HG02973 (cell line): ENCODE results near the gene KCNH1.
"Not testable (repeated sequence)": the region's sequence is repeated elsewhere in the genome, so short reads cannot be mapped to it uniquely, and the experiment has no call there.

Experiments used
- ATAC-seq: cut with Tn5 transposase; IDR thresholded peaks from one replicate; pipeline ENCODE4 v1.9.1; 2021; ENCODE audit warnings: moderate library complexity; ENCODE audit not compliant: unreplicated experiment

KCNH1 gene

DNA sequence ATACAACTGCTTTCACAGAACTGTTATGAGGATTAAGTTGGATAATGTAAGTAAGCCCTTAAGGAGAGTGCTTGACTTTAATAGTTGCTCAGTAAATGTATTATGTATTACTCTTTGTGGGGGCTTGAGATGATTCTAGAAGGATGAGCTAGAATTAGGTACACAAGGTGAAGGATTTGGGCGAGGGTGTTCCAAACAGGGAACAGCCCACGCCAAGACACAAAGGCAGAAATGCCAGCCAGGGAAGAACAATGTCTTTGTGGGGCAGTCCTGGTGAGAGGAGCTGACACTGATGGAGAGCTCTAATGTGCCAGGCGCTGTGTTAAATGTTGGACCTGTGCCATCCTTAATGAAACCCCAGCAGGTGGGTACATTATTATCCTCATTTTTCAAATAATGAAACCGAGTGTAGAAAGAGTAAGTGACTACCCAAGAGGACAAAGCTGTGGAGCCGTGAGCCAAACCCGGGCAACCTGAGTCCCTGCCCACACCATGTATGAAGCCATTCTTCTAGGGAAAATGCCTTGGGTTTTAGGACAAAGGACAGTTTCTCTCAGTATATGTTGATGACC lies 442.8 kb downstream of the KCNH1 start:
- ATAC-seq, result no peak

DNA sequence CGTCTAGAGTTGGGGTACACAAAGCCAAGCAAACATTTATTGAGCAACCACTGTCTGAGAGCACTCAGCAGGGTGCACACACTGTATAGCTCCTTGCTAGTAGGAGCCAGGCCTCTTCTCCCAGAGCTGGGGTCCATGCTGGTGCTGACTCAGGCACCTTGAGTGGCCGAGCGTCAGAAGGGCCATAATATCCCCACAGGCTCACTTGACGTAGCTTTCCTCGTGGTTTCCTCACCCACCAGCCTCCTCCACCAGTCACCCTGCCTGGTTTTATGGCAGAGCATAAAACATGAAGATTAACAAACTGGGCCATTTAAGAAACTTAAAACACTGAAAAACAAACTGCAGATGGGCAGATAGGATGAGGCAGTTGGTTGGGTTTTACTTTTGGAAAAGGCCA lies 443.7 kb downstream of the KCNH1 start:
- no peak for ATAC-seq

DNA sequence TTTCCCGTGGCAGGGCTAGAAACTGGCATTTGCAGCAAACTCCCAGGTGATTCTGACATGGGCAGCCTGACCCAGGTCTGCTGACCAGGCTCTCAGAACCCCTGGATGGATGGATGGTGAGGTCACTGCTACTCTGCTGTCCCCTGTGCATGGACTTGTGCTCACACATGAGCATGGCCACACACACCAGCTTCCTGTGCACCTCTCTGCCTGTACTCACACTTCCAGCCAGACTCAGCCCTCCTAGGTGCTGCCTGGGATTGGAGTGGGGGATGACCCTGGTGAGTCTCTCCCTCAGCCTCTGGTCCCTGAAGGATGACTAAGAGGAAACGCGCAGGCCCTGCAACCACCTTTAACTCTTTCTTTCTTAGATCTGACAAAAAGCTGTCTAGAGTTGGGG lies 444.1 kb downstream of the KCNH1 start:
- ATAC-seq, result no peak

DNA sequence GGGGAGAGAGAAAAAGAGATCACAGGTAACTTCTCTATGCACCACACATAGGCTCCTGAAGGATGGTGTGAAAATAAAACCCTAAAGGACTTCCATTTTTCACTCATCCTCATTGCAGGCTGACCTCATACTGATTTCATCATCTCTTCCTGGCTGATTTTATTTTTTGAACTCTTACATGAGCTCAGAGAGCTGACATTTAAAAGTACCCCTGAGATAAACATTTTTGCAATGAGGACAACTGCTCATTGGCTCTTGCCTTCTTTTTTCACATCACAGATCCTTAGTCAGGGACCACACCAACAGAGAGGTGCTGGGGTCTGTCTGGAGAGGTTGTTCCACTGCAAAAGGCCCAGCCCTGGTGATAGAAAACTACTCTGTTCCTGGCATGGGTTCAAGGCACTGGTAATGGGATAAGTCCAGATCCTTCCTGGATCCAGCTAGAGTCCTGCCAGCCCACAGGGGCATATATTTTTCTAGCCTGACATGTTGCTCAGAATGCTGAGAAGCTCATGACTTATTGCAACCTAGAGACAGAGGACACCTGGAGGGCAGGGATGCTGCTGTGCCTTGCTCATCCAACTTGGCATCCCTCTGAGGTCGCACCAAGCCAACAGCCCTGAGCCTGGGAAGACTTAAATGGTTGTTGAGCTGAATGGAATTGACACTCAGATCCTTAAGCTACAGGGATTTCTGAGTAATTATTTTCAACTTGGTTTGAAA lies 445.3 kb downstream of the KCNH1 start:
- ATAC-seq, result no peak

DNA sequence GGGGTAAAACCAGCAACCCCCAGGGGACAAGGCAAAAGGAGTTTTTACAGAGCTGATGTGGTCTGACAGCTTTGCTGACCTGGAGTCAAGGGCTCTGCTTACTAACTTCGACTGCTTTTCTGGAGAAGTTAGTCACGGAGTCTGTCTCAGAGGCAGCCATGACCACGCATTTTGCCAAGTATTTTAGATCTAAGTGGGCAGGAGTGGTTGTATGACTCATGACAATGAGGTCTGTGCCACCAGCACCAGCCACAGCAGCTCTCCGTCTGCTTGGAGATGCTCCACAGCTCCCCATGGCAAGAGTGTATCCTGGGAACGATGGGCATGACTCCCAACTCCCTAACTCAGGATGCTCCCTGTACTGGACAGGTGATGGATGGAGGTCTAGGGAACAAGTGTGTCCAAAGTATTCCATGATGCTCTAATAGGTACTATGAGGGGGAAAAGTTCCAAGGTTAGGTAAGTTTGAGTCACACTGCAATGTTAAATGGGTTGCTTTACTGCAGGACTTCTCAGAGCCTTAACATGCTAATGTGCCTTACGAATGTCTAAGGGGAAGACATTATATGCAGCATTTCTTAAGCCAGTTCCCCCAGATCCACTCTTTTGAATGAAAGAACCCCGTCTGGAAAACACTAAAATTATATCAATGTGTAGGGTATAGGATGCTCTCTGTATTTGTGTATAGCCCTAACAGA lies 446.2 kb downstream of the KCNH1 start:
- no peak for ATAC-seq

DNA sequence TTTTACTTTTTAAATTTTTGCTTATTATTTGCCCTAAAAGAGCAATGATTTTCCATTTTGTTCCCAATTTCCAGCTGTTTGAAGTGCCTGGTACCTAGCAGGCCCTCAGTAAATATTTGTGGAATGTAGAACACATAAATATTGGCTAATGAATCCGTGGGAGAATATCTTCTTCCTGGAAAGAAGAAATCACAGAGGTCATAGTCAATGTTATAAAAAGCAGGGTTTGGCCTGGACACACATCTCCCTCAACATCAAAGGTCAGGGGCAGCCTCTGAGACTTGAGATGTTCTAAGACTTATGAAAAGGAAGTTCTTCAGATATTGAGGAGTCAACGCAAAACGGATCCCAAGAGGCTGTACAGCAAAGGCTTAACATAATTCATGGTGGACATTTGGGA lies 447.1 kb downstream of the KCNH1 start:
- no peak for ATAC-seq

DNA sequence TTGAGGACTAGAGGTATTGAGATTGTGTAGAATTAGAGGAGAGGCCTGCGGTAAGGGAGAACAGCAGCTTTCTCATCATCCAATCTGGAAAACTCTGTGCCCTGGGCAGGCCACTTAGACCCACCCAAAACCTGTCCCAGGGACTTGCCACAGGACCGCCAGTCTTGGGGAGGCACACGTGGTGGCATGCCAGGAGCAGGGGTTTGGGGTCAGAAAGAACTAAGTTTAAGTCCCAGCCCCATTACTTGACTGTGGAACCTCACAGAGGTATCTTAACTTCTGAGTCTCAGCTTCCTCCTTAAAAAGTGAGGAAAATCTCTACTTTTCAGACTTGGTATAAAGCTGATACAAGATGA lies 448.7 kb downstream of the KCNH1 start:
- ATAC-seq, result peak; percentile 1

DNA sequence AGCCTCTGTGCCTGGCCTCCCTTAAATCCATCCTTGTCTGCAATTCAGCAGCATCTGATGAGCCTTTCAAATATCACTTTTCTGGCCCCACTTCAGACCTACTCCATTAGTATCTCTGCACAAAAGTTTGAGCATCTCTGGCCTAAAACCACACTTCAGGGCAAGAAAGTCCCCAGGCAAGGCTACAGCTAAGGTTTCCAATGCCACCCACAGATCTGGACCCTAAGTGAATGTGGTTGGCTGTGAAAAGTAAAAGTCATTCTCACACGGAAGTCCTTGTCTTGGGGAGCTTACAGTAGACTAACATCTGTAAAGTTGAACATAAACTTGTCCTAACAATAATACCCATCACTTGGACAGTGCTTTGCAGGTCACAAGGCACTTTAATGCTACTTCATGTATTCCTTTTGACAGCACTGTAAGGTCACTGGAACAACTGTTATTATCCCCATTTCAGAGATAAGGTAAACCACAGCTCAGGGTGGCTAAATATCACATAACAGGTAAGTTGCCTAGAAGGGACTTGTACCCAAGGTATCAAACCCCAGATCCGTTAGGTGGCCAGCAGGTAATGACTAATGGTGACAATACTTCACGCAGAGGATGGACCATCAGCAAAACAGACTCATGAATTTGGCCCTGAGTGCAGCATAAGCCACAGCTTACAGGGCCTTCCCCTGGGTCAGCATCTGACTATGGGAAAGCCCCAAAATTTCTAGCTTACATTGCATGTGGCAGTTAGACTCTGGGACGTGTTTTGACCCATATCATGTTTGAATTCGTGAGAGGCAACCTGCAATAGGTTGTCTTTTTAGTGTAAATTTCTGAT lies 449.3 kb downstream of the KCNH1 start:
- ATAC-seq, result peak; percentile 84

DNA sequence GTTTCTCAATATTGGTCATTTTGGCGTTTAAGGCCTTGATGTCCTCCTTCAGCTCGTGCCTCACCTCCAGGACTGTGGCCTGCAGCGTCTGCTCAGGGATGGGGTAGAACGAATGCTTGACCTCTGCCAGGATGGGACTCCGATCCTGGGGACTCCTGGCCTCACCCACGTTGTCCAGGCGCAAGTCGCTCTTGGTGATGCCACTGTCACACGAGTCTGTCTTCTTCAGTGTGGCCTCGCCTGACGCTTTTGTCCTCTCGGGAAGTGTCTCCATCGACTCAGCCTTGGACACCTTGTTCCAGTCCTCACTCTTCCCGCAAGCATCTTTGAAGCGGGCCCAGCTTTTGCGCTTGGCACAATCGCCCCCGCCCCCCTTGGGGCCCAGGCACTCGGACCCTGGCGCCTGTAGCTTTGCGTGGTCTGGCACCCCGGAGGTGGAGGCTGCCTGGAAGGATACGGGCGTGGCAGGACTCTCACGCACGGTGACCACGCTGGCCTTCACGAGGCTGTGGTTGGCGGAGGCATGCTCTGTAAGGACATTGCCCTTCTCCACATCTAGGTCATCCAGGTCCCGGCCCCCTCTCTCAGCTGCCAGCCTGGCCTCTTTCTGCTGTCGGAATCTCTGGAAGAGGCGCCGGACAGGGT lies 450.4 kb downstream of the KCNH1 start:
- ATAC-seq, result no peak

DNA sequence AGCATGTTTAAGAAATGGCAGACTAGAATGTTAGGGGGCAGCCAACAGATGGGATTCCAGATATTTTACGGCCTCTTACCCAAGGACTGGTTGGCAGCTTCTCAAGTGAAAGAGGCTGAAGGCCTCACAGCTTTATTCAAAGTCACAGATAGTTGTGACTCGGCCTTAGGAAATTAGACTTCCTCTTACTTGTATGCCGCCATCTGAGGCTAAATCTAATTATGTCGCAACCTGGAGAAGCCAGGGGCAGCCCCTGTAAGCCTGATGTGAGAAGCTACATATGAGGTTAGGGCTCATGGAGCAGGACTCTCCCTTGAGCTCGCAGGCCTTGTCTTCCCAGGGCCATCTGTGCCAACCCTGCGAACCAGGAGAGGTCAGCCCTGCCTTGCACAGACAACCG lies 452.8 kb downstream of the KCNH1 start:
- ATAC-seq, result no peak

DNA sequence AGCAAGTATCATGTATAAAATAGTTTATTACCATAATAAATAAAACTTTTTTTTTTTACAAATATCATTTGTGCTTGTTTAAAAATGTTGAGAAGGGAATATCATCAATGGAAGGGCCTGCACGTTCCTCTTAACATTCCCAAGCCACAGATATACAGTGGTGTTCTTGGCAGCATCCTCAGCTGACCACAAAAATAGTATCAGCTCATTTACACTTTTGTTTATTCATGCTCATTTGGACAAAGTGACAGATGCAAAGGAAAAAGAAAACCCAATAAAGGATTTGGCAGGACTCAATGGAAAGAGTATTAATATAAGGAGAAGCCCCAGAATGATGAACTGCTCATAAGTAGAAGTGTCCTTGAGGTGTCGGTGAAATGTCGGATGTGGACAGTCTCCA lies 455.6 kb downstream of the KCNH1 start:
- ATAC-seq, result no peak

DNA sequence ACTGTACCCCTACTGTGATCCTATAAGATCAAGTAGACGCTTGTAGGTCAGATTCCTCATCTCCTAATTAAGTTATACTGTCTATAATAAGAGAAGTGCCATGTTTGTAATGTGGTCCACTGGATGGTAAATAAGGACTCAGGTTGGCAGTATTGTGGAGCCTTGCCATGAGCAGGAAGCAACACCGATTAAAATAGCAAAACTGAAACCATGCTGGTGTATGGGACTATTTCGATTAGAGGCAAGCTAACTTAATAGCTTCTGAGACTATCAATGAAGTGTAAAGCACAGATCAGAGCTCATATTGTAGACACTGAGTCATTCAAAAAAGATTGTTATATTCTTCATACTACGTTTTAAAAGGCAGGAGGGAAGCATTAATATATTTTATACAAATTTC lies 456.4 kb downstream of the KCNH1 start:
- ATAC-seq, result no peak

DNA sequence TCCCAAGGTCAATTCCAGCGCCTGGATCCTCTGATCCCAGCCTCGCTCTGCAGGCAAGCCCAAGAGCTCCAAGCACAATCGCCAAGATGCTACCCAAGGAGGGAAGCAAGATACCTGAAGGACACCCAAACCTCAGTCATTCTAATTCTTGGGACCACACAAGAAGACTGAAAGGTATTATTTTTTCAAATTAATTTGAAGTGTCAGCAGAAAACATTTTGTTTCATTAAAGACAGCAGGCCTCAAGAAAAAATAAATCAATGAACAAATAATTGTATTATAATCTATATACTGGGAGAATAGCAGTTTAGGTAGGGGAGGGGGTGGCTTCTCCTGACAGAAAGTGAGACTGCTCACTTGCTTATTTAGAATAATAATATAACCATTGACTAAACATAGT lies 457.4 kb downstream of the KCNH1 start:
- ATAC-seq, result no peak

DNA sequence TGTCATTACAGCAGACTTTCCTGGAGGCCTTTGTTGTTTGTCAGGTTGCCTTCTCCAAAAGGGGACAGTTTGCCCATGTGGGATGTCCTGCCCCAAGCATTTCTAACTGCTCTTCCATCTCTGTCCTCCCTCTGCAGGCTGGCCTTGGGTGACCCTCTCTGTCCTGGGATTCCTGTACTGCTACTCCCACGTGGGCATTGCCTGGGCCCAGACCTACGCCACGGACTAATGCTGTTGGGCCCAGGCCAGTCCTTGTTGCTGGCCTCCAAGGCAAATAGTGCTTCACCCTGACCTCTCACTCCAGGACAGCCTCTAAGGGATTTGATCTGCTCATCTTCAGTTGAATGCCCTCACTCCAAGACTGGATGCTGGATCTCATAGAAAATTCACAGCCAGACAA lies 459.8 kb downstream of the KCNH1 start:
- no peak for ATAC-seq

DNA sequence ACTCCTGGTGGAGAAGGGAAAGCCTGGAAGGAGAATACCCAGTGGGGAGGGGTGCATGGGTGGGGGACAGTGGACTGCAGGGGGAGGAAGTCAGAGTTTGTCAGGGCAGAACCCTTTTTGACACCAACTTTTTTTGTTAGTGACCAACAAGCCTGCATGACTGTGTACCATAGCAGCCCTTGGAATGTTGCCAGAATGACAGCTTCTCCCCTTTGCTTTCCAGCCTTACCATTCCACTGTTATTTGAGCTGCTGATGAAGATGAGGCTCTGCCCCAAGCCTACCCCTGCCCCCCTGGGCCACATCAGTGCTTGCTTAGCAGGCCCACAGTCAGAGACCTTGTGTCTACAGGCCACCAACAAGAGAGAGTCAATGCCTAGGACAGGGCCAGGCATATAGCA lies 464.0 kb downstream of the KCNH1 start:
- ATAC-seq, result no peak

DNA sequence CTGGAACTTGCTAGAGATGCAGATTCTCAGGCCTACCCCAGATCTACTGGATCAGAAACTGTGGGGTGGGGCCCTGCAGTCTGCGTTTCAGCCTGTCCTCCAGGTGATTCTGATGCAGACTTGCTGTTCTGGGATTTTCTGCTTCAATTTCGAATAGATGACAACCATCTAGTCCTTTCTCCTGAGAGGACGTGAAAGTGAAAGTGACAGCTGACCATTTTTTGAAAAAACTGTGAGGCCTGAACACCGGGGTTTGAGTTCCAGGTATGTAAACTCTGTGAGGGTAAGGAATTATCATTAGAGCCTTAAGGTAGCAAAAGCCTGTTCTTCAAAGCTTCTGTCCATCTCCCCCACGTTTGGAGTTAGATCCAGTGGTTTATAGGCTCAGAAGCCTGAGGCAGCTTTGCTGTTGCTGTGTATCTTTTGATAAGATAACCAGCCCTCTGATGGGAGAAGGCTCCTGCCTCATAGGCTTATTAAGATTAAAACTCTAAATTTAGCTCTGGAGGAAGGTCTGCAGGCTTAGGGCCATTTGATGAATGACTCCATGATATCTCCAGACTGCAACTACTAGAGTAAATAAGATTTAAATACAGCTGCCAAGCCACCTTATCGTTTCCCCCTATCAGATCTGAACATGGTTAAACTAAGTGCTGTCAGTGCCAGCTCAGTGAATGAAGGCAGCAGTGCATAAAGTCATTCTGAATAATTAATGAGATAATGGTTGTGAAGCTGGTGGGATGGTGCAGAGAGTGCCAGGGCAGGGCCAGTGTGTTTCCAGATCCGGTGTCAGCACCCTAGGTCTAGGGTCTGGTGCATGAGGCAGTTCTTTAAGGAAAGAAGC lies 470.0 kb downstream of the KCNH1 start:
- ATAC-seq, result no peak

DNA sequence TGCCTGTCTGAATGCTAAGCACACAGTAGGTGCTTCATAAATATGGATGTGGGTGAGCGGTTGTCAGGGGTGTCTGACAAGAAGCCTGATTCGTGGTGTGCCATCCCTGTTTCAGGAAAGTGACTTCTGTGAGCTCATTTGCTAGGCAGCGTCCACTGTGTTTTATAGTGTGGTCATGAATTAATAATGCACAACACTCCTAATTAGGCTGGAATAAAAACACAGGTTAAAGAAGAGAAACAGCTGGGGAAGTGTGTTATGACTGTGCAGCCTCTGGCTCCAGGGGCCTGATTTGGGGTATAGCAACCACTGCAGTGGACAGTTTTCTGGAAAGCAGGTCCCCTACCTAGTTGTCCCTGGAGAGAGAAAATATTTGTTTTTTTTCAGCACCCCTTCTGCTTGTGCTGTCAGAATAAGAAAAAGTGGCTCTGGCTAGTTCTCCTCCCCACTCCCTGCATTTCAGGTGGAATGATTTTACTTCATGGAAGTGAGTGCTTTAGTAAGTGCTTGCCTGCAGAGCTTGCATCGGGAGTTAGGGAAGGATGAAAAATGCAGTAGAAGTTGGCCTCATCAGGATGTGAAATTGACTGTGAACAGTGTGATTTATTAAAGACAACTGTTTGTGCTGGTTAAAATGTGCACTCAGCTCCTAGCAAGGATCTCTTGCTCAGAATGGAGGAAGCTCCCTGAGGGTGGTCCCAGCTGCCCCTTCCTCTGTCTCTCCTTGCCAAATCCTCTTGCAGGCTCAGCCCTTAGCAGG lies 471.5 kb downstream of the KCNH1 start:
- ATAC-seq, result no peak

DNA sequence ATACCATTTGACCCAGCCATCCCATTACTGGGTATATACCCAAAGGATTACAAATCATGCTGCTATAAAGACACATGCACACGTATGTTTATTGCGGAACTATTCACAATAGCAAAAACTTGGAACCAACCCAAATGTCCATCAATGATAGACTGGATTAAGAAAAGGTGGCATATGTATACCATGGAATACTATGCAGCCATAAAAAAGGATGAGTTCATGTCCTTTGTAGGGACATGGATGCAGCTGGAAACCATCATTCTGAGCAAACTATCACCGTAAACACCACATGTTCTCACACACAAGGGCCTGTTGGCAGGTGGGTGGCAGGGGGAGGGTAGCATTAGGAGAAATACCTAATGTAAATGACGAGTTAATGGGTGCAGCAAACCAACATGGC lies 472.4 kb downstream of the KCNH1 start:
- ATAC-seq, result not testable (repeated sequence)

DNA sequence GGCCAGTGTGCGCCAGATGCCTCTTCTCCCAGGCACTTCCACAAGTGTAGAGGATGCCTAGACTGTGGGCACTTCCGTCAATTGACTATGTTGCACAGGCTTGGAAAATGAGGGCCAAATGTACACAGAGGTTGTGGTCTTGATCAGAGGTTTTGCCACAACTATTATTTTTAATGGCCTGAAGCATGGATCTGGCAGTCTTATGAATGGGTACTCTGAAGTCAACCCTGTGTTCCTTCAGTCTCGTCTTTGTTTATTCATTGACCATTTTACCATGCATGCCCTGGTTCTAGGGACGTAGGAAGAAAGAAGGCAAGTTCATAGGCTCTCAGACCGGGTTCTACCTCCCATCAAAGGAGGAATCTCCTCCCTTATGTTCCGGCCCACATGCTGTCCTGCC lies 476.1 kb downstream of the KCNH1 start:
- no peak for ATAC-seq

DNA sequence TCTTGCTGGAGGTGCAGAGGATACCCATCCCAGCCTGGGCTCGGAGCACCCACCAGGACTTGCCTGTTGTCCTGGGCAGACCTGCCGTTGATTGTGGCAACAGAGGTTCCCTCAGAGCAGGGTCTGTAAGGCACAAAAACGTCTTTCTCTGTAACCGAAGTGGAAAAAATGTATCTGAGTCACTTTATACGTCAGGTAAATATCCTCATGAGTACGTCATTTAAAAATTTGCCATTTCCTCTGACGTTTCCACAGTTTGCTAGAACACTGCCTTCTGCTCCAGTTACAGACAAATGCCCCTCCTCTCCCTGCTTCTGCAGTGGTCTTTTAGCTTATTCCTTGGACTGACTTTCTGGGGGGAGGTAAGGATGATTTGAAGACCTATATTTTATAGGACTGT lies 478.4 kb downstream of the KCNH1 start:
- no peak for ATAC-seq
